Right hindlimb (tissue), 1 donor: Measurements from ENCODE around the gene RNF157.
"Not testable (repeated sequence)": the region's sequence is repeated elsewhere in the genome, so short reads cannot be mapped to it uniquely, and the experiment has no call there.

Experiments used
- DNase-seq: peaks from one replicate; pipeline ENCODE4 v3.0.0-alpha.2; 2018

Gene RNF157

DNA sequence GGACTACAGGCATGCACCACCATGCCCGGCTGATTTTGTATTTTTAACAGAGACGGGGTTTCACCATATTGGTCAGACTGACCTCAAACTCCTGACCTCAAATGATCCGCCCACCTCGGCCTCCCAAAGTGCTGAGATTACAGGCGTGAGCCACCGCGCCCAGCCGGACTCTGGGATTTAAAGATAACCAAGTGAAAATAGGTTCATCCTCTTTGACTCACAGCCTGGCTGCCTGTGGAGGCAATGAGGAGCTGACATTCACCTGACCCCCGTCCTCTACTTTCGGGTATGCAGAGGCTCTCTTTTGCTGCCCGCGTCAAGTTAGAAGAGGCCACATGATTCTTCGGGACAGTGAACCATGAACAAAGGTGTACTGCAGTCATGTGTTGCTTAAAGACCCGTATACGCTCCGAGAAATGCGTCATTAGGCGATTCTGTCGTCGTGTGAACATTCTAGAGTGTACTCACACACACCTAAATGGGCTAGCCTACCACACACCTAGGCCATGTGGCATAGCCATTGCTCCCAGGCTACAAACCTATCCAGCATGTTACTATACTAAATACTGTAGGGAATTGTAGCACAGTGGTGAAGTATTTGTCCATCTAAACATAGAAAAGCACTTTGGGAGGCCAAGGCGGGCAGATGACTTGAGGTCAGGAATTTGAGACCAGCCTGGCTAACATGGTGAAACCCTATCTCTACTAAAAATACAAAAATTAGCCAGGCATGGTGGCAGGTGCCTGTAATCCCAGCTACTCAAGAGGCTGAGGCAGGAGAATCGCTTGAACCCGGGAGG lies 12.9 kb upstream of the RNF157 start:
- DNase-seq = not testable (repeated sequence)

DNA sequence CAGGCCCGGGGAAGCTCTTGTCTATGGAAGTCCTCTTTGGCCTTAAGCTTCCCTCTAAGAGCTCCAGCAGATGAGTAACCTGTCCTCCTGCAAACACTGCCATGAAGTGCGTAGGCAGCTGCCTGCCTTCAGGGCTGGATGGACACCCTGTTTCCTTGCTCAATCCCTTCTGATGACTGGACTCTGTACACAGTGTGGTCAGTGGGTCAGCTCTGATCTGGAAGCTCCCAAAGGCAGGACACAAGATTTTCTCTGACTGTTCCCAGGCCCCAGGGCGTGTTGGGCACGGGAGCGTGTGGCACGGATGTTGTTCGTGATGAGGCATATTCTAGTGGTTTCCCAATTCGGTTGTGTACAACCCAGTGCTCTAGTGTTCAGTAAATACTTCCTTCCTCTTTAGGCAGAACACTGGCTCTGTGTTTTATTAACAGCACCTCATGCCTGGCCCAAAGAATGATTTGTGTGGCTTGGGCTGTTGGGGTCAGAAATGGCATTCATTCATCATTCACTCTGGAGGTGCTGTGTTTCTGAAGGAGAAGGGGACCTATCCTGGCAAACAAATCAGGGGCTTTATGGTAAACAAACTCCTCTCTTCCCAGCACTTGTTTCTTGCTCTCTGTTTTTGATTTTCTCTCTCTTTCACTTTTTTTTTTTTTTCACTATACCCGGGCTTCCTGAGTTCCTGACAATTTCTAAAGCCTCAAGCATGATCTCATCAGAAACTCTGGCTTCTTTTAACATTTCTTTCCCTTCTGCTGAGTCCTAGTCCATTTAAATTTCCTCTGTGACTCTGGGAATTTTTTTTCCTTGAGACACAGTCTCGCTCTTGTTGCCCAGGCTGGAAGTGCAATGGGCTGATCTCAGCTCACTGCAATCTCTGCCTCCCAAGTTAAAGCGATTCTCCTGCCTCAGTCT lies 12.0 kb upstream of the RNF157 start:
- no peak for DNase-seq

DNA sequence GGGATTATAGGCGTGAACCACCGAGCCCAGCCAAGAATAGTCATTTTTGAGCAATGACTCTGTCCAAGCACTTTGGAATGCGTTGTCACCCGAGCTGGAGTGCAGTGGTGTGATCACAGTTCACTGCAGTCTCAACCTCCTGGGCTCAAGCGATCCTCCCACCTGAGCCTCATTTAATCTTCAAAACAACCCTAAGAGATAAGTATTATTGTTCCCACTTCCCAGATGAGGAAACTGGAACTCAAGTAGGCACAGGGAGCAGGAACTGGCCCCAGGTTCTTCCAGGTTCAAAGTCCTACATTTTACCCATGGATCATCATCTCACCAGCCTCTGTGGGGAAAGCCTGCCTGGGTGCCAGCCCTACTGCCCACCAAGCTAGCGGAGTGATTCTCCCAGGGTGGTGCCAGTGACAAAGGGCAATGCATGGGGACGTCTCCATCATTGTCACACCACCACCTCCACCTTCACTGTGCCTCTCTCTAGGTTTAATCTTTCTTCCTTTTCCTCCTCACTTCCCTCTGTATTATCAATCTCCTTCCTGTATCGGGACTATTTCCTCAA lies 11.3 kb upstream of the RNF157 start:
- no peak for DNase-seq

DNA sequence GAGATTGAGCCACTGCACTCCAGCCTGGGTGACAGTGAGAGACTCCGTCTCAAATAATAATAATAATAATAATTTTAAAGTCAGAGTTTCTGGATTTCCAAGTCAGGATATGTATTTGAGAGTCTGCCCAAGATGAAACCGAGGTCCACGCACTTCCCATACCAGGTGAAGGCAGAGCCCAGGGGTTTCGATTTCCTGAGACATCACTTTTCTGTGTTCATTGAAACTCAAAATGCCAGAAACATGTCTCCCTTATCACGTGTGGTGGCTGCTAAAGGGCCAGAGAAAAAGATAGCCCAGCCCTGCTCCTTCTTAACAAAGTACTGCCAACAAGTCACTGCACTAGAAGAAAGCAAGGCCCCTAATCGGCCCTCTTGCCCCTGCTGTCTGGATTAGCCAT lies 9.8 kb upstream of the RNF157 start:
- DNase-seq = no peak

DNA sequence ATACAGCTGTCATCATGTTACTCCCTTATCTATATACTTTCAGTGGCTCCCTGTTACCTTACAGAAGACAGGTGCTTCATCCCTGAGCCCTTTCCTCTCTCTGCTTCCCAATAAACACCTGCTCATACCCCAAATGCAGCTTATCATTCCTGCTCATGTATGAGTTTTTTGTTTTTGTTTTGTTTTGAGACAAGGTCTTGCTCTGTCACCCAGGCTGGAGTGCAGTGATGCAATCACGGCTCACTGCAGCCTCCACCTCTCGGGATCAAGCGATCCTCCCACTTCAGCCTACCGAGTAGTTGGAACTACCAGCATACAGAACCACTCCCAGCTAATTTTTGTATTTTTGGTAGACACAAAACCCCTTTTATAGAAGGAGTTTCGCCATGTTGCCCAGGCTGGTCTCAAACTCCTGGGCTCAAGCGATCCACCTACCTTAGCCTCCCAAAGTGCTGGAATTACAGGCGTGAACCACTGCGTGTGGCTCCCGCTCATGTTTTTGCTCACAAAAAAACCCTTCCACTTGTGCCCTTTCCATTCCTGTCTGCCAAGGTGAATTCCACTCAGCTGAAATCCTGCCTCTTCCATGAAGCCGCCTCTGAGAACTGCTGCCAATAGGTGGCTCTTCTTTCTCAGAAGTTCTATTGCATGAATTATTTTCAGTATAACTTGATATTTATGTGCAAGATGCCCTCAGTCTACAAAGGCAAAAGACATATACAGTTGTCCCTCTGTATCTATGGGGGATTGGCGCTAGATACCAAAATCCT lies 7.9 kb upstream of the RNF157 start:
- no peak for DNase-seq

DNA sequence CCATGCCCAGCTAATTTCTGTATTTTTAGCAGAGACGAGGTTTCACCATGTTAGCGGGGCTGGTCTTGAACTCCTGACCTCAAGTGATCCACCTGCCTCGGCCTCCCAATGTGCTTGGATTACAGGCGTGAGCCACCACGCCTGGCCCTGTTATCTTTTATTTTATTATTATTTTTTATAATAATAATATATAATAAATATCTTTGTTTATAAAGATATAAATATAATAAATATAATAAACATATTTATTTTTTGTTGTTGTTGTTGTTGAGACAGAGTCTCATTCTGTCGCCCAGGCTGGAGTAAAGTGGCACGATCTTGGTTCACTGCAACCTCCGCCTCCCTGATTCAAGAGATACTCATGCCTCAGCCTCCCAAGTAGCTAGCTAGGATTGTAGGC lies 7.0 kb upstream of the RNF157 start:
- no peak for DNase-seq

DNA sequence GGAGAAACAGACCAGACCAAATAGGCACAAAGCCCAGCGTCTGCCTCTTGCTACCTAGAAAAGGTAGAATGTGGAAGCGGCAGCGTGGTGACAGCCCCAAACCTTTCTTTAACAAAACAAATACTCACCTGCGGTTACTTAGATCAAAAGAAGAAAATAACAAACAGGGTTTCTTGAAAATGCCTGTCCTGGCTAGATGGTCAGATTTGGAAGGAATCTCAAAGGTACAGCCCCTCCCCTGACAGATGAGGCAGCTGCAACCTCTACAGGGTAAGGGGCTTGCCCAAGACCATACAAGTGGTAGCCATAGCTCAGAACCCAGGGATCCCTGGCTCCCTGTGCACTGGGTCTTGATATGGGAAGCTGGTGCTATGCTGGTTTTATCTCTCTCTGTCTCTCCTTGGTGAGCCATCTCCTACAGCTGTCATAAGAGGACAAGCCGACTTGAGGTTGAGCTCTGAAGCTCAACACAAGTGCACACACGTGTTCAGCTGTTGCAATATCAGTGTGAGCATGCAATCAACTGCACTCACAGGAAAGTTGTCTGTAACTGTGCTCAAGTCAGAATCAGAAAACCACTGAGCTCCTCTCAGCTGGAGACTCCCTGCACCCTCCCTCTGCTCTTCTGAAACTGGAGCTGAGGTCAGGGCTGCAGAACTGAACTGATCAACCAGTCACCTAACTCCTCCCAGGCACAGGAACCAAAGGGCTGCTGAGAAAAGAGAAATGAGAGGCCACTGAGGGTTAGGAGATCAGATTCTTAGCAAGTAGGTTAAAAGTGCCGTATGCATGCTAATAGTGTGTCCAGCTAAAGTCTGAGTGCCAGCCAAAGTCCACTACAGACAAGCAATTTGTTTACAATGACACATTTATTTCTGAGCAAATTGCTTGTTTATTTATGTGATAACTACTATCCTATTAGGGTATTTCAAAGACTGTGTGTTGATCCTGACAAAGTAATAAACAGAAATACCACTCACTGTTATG lies 6.1 kb upstream of the RNF157 start:
- no peak for DNase-seq

DNA sequence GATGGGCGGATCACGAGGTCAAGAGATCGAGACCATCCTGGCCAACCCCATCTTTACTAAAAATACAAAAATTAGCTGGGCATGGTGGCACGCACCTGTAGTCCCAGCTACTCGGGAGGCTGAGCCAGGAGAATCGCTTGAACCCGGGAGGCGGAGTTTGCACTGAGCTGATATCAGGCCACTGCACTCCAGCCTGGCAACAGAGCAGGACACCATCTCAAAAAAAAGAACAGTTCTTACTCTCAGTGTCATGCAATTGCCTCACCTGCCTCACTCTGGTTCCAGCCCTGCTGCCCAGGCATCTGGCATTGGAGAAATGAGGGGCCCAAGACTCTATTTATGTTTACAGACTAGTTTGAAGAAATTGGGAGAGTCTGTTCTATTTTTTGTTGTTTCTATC lies 4.4 kb upstream of the RNF157 start:
- not testable (repeated sequence) for DNase-seq

DNA sequence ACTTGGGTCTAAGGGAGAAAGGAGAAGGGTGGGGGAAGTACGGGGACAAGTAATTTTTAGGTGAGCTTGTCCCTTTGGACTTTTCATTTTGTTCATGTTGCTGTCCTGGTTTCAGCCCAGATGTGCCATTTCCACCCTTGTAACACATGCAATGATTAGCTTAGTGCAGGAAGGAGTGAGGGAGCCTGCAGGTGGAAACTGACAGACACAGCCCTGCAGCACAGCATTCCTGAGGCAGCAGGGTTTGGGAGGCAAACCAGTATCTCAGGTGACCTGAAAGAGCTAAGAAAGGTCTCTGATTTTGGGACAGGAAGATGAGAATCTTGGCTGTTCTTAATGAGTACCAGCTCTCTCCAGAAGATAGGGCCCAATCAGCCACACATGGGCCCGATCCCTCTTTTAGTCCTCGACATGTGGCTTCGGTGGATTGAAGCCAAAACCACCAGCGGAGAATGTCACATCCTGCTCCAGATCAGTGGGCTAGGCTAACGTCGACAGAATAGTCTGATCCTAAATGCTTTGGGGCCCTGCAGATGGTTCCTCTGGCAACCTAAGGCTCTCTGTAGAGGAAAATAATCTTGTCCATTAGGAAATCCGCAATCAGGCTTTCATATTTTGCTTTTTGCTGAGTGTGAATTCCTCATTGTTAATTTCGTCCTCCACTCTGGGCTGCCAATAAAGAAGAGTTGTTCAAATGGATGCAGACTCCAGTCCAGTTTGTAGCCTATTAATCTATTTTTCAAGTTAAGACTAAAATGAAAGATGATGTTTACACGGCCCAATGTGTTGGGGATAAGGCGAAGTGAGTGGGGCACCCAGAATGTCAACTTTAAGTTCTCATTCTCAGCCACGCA lies 3.8 kb upstream of the RNF157 start:
- no peak for DNase-seq

DNA sequence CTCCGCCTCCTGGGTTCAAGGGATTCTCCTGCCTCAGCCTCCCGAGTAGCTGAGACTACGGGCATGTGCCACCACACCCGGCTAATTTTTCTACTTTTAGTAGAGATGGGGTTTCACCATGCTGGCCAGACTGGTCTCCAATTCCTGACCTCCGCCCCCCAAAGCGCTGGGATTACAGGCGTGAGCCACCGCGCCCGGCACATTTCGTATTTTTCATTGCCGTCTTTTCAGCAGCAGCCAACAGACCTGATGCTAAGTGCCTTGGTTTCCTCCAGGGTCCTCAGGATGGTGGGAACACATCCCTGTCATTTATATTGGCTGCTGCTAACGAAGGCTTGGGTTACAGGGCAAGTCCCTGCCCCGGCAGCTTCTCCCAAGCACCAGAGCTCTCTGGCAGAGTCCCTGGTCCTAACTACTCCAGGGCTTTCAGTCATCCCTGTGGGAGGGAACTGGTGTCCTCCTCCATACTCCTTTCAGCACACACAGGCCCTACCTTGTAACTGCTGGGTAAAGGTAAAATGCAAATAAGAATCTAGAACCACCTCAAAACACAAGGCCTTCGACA lies 1.5 kb upstream of the RNF157 start:
- no peak for DNase-seq

DNA sequence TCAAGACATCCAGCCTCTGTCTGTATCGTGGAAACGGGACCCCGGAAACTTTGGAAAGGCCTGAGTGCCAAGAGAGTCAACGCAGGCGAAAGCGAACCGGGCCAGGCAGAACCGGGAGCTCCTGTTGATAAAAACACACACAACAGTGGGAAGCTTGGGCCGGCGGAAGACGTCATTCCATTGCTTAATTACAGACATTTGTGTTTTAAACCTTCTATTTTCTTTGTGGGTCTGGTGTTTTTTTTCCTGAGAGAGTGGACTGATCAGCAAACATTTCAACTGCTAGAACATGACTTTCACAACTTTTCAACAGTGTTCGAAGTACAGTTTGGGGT lies 878 bp upstream of the RNF157 start:
- DNase-seq = no peak

DNA sequence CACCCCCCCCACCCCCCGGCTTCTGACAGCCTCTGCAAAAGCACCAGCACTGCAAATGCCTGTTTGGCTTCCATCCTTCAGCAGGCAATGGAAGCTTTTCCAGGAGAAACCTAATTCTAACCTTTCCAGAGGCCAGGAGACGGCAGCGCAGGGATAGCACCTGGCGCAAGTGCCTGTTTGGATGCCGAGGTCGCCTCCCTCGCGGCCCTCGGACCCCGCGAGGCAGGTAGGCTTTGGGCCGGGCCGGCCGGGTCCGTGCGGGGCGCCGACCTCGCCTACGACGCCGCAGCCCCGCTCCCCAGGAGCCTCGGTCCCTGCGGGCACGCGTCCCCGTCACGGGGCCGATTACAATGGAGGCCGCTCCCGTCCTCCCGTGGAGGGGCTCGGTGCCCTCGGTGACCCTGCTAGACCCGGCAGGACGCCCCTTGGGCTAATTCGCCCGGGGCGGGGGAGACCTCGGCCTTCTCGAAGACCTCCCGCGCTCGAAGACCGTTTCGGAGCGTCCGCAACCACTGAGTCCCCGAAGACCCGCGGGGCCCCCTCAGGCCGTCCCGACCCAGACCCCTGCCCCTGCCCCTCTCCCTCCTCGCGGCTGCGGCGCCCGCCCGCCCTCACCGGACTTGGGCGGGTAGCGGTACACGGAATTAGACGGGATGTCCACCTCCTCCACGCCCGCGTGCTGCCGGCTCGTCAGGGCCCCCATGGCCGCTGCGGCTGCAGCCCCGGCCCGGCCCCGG lies 587 bp downstream of the RNF157 start:
- DNase-seq = no peak

DNA sequence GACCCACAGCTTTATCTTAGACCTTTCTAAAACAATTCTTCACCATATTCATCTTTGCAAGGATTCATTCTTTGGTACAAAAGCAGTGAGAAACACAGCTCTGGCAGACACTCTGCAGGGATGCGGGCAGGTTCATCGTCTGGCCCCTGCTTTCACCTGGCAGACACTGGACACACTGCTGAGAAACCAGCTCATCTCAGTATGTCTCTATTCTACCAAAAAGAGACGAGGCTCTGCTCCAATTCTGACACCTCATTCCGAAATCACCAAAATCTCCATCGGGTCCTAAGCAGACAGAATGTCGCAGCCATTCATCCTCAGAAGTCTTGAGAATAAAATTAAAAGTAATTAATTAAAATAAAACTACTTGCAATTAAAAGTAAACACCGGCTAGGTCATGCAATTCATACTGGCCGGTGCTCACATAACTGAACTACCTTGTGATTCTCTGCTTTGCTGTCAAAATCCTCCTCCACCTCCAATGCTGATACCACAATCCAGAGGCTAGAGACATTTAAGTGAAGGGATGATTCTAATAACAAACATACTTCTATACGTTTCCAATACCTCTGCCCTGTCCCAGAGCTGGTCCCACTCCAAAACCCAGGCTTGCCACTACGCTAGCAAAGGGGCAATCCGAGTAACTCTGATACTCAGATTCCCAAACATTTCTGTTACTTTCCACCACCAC lies 1.3 kb downstream of the RNF157 start:
- no peak for DNase-seq

DNA sequence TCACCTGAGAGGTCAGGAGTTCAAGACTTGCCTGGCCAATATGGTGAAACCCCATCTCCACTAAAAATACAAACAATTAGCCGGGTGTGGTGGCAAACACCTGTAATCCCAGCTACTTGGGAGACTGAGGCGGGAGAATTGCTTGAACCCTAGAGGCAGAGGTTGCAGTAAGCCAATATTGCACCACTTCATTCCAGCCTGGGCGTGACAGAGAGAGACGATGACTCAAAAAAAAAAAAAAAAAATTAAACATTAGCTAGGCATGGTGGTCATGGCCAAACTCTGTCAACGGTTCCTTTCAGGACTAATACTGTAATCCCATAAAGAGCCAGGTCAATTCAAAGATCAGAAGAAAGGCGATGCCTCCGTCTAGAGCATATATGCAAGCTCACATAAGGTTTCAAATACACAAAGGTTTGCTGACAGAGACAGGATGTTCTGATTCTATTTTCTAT lies 2.4 kb downstream of the RNF157 start:
- DNase-seq = no peak

DNA sequence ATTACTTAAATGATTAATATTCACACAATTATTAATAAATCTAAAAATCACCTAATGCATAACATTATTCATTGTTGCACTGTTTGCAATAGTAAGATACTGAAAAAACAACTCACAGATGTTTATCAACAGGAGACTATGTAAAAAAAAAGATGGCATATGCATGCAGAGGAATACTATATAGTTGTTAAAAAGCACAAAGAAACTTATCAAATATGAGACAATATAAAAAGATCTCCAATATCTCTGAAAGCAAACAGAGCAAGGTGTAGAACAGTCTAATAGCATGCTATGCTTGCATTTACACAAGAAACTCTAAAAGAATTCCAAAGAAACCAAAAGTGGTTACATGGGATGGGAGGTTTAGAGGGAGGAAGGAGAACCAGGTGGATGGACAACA lies 3.7 kb downstream of the RNF157 start:
- no peak for DNase-seq

DNA sequence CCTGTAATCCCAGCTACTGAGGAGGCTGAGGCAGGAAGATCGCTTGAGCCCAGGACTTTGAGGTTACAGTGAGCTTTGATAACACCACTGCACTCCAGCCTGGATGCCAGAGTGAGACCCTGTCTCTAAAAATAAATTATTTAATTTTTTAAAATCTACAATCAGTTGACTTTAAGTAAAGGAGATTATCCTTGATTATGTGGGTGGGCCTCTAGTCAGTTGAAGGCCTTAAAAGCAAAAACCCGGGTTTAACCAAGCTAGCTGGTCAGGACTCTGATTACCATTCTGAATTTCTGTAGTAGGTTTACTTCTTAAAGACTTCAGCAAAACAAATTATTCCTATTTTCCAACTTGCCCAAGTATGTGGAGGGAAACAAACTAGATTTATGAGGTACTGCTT lies 4.4 kb downstream of the RNF157 start:
- DNase-seq = no peak

DNA sequence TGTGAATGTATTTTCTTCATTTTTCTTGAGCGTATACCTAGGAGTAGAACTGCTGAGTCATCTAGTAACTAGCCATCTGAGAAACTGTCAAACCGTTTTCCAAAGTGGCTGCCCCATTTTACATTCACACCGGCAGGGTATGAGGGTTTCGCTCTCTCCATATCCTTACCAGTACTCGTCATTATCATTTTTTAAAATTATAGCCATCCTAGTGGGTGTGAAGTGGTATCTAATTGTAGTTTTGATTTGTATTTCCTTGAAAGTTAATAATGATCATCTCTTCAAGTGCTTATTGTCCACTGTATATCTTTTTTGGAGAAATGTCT lies 6.0 kb downstream of the RNF157 start:
- DNase-seq = no peak

DNA sequence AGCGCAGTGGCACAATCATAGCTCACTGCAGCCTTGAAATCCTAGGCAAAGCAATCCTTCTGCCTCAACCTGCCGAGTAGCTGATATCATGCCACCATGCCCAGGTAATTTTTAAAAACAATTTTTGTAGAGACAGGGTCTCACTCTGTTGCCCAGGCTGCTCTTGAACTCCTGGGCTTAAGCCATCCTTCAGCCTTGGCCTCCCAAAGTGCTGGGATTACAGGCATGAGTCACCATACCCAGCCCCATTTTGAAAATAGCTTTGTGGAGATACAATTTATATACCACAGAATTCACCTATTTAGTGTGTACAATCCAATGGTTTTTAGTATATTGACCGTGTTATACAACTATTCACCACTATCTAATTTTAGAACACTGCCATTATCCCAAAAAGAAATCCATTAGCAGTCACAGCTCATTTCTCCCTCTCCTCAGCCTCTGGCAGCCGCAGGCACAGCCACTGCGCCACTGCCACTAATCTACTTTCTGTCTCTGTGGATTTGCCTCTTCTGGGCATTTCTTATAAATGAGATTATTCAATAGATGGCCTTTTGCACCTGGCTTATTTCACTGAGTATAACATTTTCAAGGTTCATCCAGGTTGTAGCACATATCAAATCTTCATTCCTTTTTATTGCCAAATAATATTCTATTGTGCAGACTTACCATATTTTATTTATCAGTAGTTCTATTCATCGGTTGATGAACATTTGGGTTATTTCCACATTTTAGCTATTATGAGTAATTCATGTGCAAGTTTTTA lies 6.5 kb downstream of the RNF157 start:
- no peak for DNase-seq
